Measurements from ENCODE around the gene FRMD4B.

Gene FRMD4B

GRCh38 chr3:69342074-69342473 lies 43.8 kb downstream of the FRMD4B start:
- H3K4me3 ChIP-seq (ENCODE audit: extremely low read depth, insufficient read depth, low read length, poor library complexity, severe bottlenecking), result no peak overlapping the region
- no peaks in the 10 kb centered on the region for H3K4me1 ChIP-seq (ENCODE audit: control insufficient read depth, insufficient read depth, low read length, poor library complexity, severe bottlenecking)

GRCh38 chr3:69339760-69340159 lies 46.1 kb downstream of the FRMD4B start:
- H3K27ac ChIP-seq (ENCODE audit: low read depth, low read length, severe bottlenecking), result no peak overlapping the region
- H3K9me3 ChIP-seq (ENCODE audit: control insufficient read depth, low read length), result peaks cover 4% of the 10 kb centered on the region
- no peaks in the 10 kb centered on the region for H3K36me3 ChIP-seq (ENCODE audit: control insufficient read depth, insufficient read depth, low read length)
- no peaks in the 10 kb centered on the region for H3K4me1 ChIP-seq (ENCODE audit: control insufficient read depth, insufficient read depth, low read length, poor library complexity, severe bottlenecking)
- 100% methylated on average over 1 of the region's 1 CpG; no CpG with 5 or more reads in 1 of the 2 experiments for WGBS, 2 experiments (ENCODE audit: insufficient coverage in 2 of 2)
- no peak overlapping the region for H3K4me3 ChIP-seq (ENCODE audit: extremely low read depth, insufficient read depth, low read length, poor library complexity, severe bottlenecking)

More at GRCh38 chr3:69342074-69342473, 43.8 kb downstream of the FRMD4B start:
- Histone ChIP-seq H3K36me3 (ENCODE audit: control insufficient read depth, insufficient read depth, low read length) (no peaks in the 10 kb centered on the region), H3K27ac (ENCODE audit: low read depth, low read length, severe bottlenecking) (no peak overlapping the region), H3K9me3 (ENCODE audit: control insufficient read depth, low read length) (peaks cover 4% of the 10 kb centered on the region)

GRCh38 chr3:69338911-69339310 lies 47.0 kb downstream of the FRMD4B start:
- no peak overlapping the region for H3K4me3 ChIP-seq (ENCODE audit: extremely low read depth, insufficient read depth, low read length, poor library complexity, severe bottlenecking)
- WGBS, 2 experiments (ENCODE audit: insufficient coverage in 2 of 2), result 71 to 100% methylated on average over 2 to 3 of the region's 4 CpGs
- H3K4me1 ChIP-seq (ENCODE audit: control insufficient read depth, insufficient read depth, low read length, poor library complexity, severe bottlenecking), result no peaks in the 10 kb centered on the region
- H3K27ac ChIP-seq (ENCODE audit: low read depth, low read length, severe bottlenecking), result no peak overlapping the region
- no peaks in the 10 kb centered on the region for H3K9me3 ChIP-seq (ENCODE audit: control insufficient read depth, low read length)
- H3K36me3 ChIP-seq (ENCODE audit: control insufficient read depth, insufficient read depth, low read length), result no peaks in the 10 kb centered on the region

GRCh38 chr3:69332934-69333333 lies 53.0 kb downstream of the FRMD4B start:
- 85% methylated on average over 2 of the region's 2 CpGs; no CpG with 5 or more reads in 1 of the 2 experiments for WGBS, 2 experiments (ENCODE audit: insufficient coverage in 2 of 2)
- H3K9me3 ChIP-seq (ENCODE audit: control insufficient read depth, low read length), result no peaks in the 10 kb centered on the region
- no peak overlapping the region for H3K27ac ChIP-seq (ENCODE audit: low read depth, low read length, severe bottlenecking)
- H3K4me3 ChIP-seq (ENCODE audit: extremely low read depth, insufficient read depth, low read length, poor library complexity, severe bottlenecking), result no peak overlapping the region
- no peaks in the 10 kb centered on the region for H3K36me3 ChIP-seq (ENCODE audit: control insufficient read depth, insufficient read depth, low read length)
- peaks cover 8% of the 10 kb centered on the region for H3K4me1 ChIP-seq (ENCODE audit: control insufficient read depth, insufficient read depth, low read length, poor library complexity, severe bottlenecking)

- Histone ChIP-seq H3K36me3 (ENCODE audit: control insufficient read depth, insufficient read depth, low read length) (no peaks in the 10 kb centered on the region), H3K4me3 (ENCODE audit: extremely low read depth, insufficient read depth, low read length, poor library complexity, severe bottlenecking) (no peak overlapping the region), H3K9me3 (ENCODE audit: control insufficient read depth, low read length) (no peaks in the 10 kb centered on the region), H3K4me1 (ENCODE audit: control insufficient read depth, insufficient read depth, low read length, poor library complexity, severe bottlenecking) (peaks cover 13% of the 10 kb centered on the region), H3K27ac (ENCODE audit: low read depth, low read length, severe bottlenecking) (no peak overlapping the region)
- WGBS, 2 experiments (ENCODE audit: insufficient coverage in 2 of 2), result 88 to 94% methylated on average over 7 to 10 of the region's 10 CpGs
Observed at GRCh38 chr3:69330891-69331400, 54.9 kb downstream of the FRMD4B start.

GRCh38 chr3:69329892-69330291 lies 56.0 kb downstream of the FRMD4B start:
- no peaks in the 10 kb centered on the region for H3K36me3 ChIP-seq (ENCODE audit: control insufficient read depth, insufficient read depth, low read length)
- H3K27ac ChIP-seq (ENCODE audit: low read depth, low read length, severe bottlenecking), result no peak overlapping the region
- H3K9me3 ChIP-seq (ENCODE audit: control insufficient read depth, low read length), result no peaks in the 10 kb centered on the region
- 83% methylated on average over 1 of the region's 1 CpG; no CpG with 5 or more reads in 1 of the 2 experiments for WGBS, 2 experiments (ENCODE audit: insufficient coverage in 2 of 2)
- no peak overlapping the region for H3K4me3 ChIP-seq (ENCODE audit: extremely low read depth, insufficient read depth, low read length, poor library complexity, severe bottlenecking)
- H3K4me1 ChIP-seq (ENCODE audit: control insufficient read depth, insufficient read depth, low read length, poor library complexity, severe bottlenecking), result peaks cover 13% of the 10 kb centered on the region

GRCh38 chr3:69328963-69329302 lies 57.0 kb downstream of the FRMD4B start:
- H3K27ac ChIP-seq (ENCODE audit: low read depth, low read length, severe bottlenecking), result no peak overlapping the region
- H3K36me3 ChIP-seq (ENCODE audit: control insufficient read depth, insufficient read depth, low read length), result no peaks in the 10 kb centered on the region
- H3K9me3 ChIP-seq (ENCODE audit: control insufficient read depth, low read length), result no peaks in the 10 kb centered on the region
- no peak overlapping the region for H3K4me3 ChIP-seq (ENCODE audit: extremely low read depth, insufficient read depth, low read length, poor library complexity, severe bottlenecking)
- 100% methylated on average over 1 of the region's 3 CpGs; no CpG with 5 or more reads in 1 of the 2 experiments for WGBS, 2 experiments (ENCODE audit: insufficient coverage in 2 of 2)
- peaks cover 13% of the 10 kb centered on the region for H3K4me1 ChIP-seq (ENCODE audit: control insufficient read depth, insufficient read depth, low read length, poor library complexity, severe bottlenecking)

GRCh38 chr3:69328103-69328962 lies 57.6 kb downstream of the FRMD4B start:
- H3K4me3 ChIP-seq (ENCODE audit: extremely low read depth, insufficient read depth, low read length, poor library complexity, severe bottlenecking), result no peak overlapping the region
- WGBS, 2 experiments (ENCODE audit: insufficient coverage in 2 of 2), result 93 to 100% methylated on average over 1 to 4 of the region's 4 CpGs

GRCh38 chr3:69326855-69327300 lies 59.0 kb downstream of the FRMD4B start:
- no peaks in the 10 kb centered on the region for H3K36me3 ChIP-seq (ENCODE audit: control insufficient read depth, insufficient read depth, low read length)
- H3K4me1 ChIP-seq (ENCODE audit: control insufficient read depth, insufficient read depth, low read length, poor library complexity, severe bottlenecking), result peaks cover 13% of the 10 kb centered on the region
- WGBS, 2 experiments (ENCODE audit: insufficient coverage in 2 of 2), result 86 to 100% methylated on average over 2 to 4 of the region's 4 CpGs
- no peaks in the 10 kb centered on the region for H3K9me3 ChIP-seq (ENCODE audit: control insufficient read depth, low read length)
- no peak overlapping the region for H3K27ac ChIP-seq (ENCODE audit: low read depth, low read length, severe bottlenecking)
- no peak overlapping the region for H3K4me3 ChIP-seq (ENCODE audit: extremely low read depth, insufficient read depth, low read length, poor library complexity, severe bottlenecking)

More at GRCh38 chr3:69328103-69328962, 57.6 kb downstream of the FRMD4B start:
- no peaks in the 10 kb centered on the region for H3K9me3 ChIP-seq (ENCODE audit: control insufficient read depth, low read length)
- peaks cover 13% of the 10 kb centered on the region for H3K4me1 ChIP-seq (ENCODE audit: control insufficient read depth, insufficient read depth, low read length, poor library complexity, severe bottlenecking)
- no peak overlapping the region for H3K27ac ChIP-seq (ENCODE audit: low read depth, low read length, severe bottlenecking)
- H3K36me3 ChIP-seq (ENCODE audit: control insufficient read depth, insufficient read depth, low read length), result no peaks in the 10 kb centered on the region

- WGBS, 2 experiments (ENCODE audit: insufficient coverage in 2 of 2), result 83 to 100% methylated on average over 1 to 2 of the region's 2 CpGs
- no peaks in the 10 kb centered on the region for H3K9me3 ChIP-seq (ENCODE audit: control insufficient read depth, low read length)
- no peaks in the 10 kb centered on the region for H3K36me3 ChIP-seq (ENCODE audit: control insufficient read depth, insufficient read depth, low read length)
- H3K4me1 ChIP-seq (ENCODE audit: control insufficient read depth, insufficient read depth, low read length, poor library complexity, severe bottlenecking), result peaks cover 12% of the 10 kb centered on the region
- no peak overlapping the region for H3K4me3 ChIP-seq (ENCODE audit: extremely low read depth, insufficient read depth, low read length, poor library complexity, severe bottlenecking)
- H3K27ac ChIP-seq (ENCODE audit: low read depth, low read length, severe bottlenecking), result no peak overlapping the region
Observed at GRCh38 chr3:69325151-69325550, 60.7 kb downstream of the FRMD4B start.
